ENCODE data around the gene EIF2D. TPM values are rescaled to one million over a fixed set of nuclear protein-coding genes. Genes with fewer than 3 reads are reported as not detected.

The EIF2D gene
- total RNA-seq, 2 donors from 2014 or later: 38.3 to 41.9 TPM

DNA sequence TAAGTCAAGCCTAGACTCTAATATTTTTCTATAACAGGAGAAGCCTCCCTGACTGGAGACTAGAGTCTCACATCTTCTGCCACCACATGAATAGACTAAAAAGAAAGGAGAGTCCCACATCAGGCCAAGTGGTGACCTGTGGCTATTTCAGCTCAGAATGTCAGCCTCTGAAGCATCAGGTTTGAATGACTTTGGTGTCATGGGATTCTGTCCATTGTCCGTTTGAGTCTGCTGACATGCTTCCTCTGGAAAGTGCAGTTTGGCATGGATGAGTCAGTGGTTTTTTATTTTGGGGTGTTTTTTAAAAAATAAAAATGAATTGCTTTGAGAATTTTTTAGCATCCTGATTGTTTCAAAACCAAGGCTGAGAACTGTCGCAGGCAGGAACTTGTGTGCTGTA is 42.6 kb upstream of the EIF2D start:
- Histone ChIP-seq H3K27me3 (ENCODE audit: control insufficient read depth, insufficient read depth, low read length, poor library complexity, severe bottlenecking) (peaks cover 10% of the 10 kb centered on the region), H3K4me3 (ENCODE audit: low read length) (no peak overlapping the region), H3K27ac (ENCODE audit: low read depth, low read length) (no peak overlapping the region), H3K9ac (ENCODE audit: extremely low read depth, low read length, poor library complexity, severe bottlenecking) (no peak overlapping the region), H3K9me3 (ENCODE audit: control insufficient read depth, low read length) (no peaks in the 10 kb centered on the region), H3K36me3 (ENCODE audit: control insufficient read depth, insufficient read depth, low read length) (peaks cover 10% of the 10 kb centered on the region), H3K4me1 (ENCODE audit: control insufficient read depth, insufficient read depth, low read length) (no peaks in the 10 kb centered on the region)
- Mint-ChIP-seq H3K4me3 (no peak overlapping the region), H3K4me1 (peaks cover 11% of the 10 kb centered on the region), H3K27ac (no peak overlapping the region), H3K9me3 (no peaks in the 10 kb centered on the region), H3K27me3 (ENCODE audit: insufficient read depth) (peaks cover 23% of the 10 kb centered on the region), H3K36me3 (ENCODE audit: low read depth) (no peaks in the 10 kb centered on the region)
- TF ChIP-seq, protein P1, sequence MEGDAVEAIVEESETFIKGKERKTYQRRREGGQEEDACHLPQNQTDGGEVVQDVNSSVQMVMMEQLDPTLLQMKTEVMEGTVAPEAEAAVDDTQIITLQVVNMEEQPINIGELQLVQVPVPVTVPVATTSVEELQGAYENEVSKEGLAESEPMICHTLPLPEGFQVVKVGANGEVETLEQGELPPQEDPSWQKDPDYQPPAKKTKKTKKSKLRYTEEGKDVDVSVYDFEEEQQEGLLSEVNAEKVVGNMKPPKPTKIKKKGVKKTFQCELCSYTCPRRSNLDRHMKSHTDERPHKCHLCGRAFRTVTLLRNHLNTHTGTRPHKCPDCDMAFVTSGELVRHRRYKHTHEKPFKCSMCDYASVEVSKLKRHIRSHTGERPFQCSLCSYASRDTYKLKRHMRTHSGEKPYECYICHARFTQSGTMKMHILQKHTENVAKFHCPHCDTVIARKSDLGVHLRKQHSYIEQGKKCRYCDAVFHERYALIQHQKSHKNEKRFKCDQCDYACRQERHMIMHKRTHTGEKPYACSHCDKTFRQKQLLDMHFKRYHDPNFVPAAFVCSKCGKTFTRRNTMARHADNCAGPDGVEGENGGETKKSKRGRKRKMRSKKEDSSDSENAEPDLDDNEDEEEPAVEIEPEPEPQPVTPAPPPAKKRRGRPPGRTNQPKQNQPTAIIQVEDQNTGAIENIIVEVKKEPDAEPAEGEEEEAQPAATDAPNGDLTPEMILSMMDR (conservative IDR thresholded peaks at IDR 0.05): no peak
- WGBS, 2 experiments (ENCODE audit: insufficient coverage in 1 of 2, insufficient read length in 1 of 2): 85 to 89% methylated on average over 2 of the region's 2 CpGs
- no peak for DNase-seq

DNA sequence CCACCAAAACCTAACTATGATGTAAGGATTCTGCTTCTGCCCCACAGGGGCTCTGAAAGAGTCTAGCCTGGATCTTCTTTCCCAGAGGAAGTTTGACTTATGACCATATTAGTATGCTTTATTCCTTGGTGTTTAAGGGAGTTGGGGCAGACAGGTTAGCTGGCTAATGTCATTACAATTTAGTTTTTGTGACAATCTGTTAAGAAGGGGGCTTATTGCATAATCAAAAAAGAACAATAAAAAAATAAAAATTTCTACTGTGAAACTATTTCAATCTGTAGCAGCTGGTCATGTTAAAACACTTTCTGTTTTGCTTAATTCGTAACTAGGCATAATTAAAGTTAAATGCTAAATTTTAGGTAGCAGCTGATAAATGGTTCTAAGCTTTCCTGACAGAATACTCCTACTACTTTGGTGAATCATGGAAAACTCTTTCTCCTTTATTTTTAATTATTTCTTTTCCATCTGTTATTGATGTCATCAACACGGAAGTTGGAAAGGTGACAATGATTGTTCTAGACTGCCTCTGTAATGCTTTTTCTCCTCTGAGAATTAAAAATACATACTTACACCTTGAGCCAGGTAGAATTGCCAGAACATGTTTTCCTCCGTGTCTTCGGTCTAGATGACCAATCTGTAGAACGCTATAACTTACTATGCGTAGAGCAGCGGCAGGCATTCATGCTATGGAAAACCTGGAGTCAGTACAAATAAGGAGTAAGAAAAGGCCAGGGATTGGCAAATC is 41.6 kb upstream of the EIF2D start:
- TF ChIP-seq, protein P1 (conservative IDR thresholded peaks at IDR 0.05): no peak

DNA sequence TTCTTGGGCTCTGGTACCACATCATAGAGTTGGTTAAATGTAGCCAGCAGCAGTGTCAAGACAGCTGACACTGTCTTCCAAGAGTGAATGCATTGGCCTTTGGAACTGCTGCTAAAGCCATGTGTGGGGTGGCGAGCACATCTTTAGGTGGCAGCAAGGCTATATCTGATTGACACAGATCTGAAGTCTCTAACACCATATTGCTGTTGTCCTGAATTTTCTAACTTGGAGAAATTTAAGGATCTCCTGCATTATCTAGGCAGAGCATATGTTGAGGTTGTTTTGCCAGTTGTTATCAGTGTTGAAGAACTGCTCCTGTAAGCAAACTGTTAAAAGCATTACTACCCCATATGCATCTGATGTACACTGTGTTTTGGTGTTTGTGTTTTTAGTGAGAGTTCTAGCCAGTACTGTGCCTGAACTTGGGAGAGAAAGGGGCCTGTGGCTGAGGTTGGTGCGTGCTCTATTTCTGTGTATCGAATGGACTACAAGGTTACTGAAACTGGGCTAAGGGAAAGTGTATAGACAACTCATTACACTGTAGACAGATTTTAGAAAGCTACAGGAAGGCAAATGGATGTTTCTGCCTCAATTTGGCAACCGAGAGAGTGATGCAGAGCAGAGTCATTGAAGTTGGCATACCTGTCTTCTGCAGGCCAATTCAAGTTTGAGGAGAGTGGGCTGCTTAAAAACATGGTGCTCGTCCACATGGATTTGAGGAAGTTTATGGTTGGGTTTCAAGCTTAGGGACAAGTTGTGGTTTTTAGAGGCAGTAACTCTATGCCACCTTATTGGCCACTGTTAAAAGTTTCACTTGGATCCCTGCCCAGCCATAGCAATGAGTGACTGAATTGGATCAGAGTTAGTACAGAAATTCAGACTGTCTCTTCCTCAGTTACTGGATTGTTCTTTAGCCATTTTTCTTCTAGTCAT is 40.0 kb upstream of the EIF2D start:
- no peak overlapping the region for H3K4me3 ChIP-seq (ENCODE audit: low read length)
- Mint-ChIP-seq H3K36me3 (ENCODE audit: low read depth) (peaks cover 11% of the 10 kb centered on the region), H3K27me3 (ENCODE audit: insufficient read depth) (peaks cover 10% of the 10 kb centered on the region), H3K4me1 (no peaks in the 10 kb centered on the region), H3K27ac (no peak overlapping the region), H3K4me3 (no peak overlapping the region), H3K9me3 (no peaks in the 10 kb centered on the region)
- H3K4me1 ChIP-seq (ENCODE audit: control insufficient read depth, insufficient read depth, low read length): no peaks in the 10 kb centered on the region
- WGBS, 2 experiments (ENCODE audit: insufficient coverage in 1 of 2, insufficient read length in 1 of 2): 87 to 94% methylated on average over 4 to 5 of the region's 5 CpGs
- no peak overlapping the region for H3K27ac ChIP-seq (ENCODE audit: low read depth, low read length)
- no peak overlapping the region for H3K9ac ChIP-seq (ENCODE audit: extremely low read depth, low read length, poor library complexity, severe bottlenecking)
- TF ChIP-seq, protein P1 (conservative IDR thresholded peaks at IDR 0.05): no peak
- DNase-seq: no peak
- H3K9me3 ChIP-seq (ENCODE audit: control insufficient read depth, low read length): no peaks in the 10 kb centered on the region
- H3K36me3 ChIP-seq (ENCODE audit: control insufficient read depth, insufficient read depth, low read length): peaks cover 10% of the 10 kb centered on the region
- no peaks in the 10 kb centered on the region for H3K27me3 ChIP-seq (ENCODE audit: control insufficient read depth, insufficient read depth, low read length, poor library complexity, severe bottlenecking)

More for the DNA sequence above, 41.6 kb upstream of the EIF2D start:
- H3K4me3 Mint-ChIP-seq: no peak overlapping the region
- Histone ChIP-seq H3K36me3 (ENCODE audit: control insufficient read depth, insufficient read depth, low read length) (peaks cover 10% of the 10 kb centered on the region), H3K27me3 (ENCODE audit: control insufficient read depth, insufficient read depth, low read length, poor library complexity, severe bottlenecking) (peaks cover 10% of the 10 kb centered on the region), H3K9ac (ENCODE audit: extremely low read depth, low read length, poor library complexity, severe bottlenecking) (no peak overlapping the region), H3K27ac (ENCODE audit: low read depth, low read length) (no peak overlapping the region), H3K4me3 (ENCODE audit: low read length) (no peak overlapping the region), H3K9me3 (ENCODE audit: control insufficient read depth, low read length) (no peaks in the 10 kb centered on the region), H3K4me1 (ENCODE audit: control insufficient read depth, insufficient read depth, low read length) (no peaks in the 10 kb centered on the region)
- H3K27me3 Mint-ChIP-seq (ENCODE audit: insufficient read depth): peaks cover 21% of the 10 kb centered on the region
- WGBS, 2 experiments (ENCODE audit: insufficient coverage in 1 of 2, insufficient read length in 1 of 2): 92 to 95% methylated on average over 7 of the region's 7 CpGs
- DNase-seq: no peak
- H3K27ac Mint-ChIP-seq: no peak overlapping the region
- H3K9me3 Mint-ChIP-seq: no peaks in the 10 kb centered on the region
- peaks cover 9% of the 10 kb centered on the region for H3K4me1 Mint-ChIP-seq
- H3K36me3 Mint-ChIP-seq (ENCODE audit: low read depth): no peaks in the 10 kb centered on the region
